ENCODE data around the gene PEPD. TPM values are rescaled to one million over a fixed set of nuclear protein-coding genes. Genes with fewer than 3 reads are reported as not detected.

Gene PEPD
- total and polyA plus RNA-seq, 2 experiments from 2014 or later: 141 to 175 TPM

- Histone ChIP-seq H3K36me3 (replicated peaks; ENCODE audit: insufficient read depth, low read depth) (no peaks in the 10 kb centered on the region), H3K27me3 (peaks cover 7% of the 10 kb centered on the region), H3K9me3 (ENCODE audit: low read depth) (no peaks in the 10 kb centered on the region), H3K27ac (no peak overlapping the region), H3K4me3 (no peak overlapping the region), H3K4me2 (no peak overlapping the region), H3K79me2 (no peaks in the 10 kb centered on the region), H3K4me1 (ENCODE audit: insufficient read depth) (no peaks in the 10 kb centered on the region), H3K9me2 (replicated peaks; ENCODE audit: insufficient read depth) (no peaks in the 10 kb centered on the region), H2AFZ (no peak overlapping the region), H4K20me1 (ENCODE audit: insufficient read depth, poor library complexity, severe bottlenecking) (no peaks in the 10 kb centered on the region)
- DNase-seq (ENCODE audit: low spot score): no peak
- TF ChIP-seq CTCF (IDR thresholded peaks at IDR 0.05; ENCODE audit: poor library complexity) (no peak), EZH2phosphoT487 (IDR thresholded peaks at IDR 0.05; ENCODE audit: low read depth, severe bottlenecking, unreplicated experiment) (no peak), EZH2 (IDR thresholded peaks at IDR 0.05; ENCODE audit: borderline replicate concordance) (no peak)
- 88% methylated on average over 17 of the region's 17 CpGs for WGBS (ENCODE audit: low lambda C conversion rate, missing lambda C conversion rate)
These were observed 32.1 kb upstream of the PEPD start for GRCh38 chr19:33553530-33554310.

GRCh38 chr19:33552928-33553279, 31.3 kb upstream of the PEPD start:
- H3K27me3 ChIP-seq: peaks cover under 1% of the 10 kb centered on the region
- TF ChIP-seq EZH2 (IDR thresholded peaks at IDR 0.05; ENCODE audit: borderline replicate concordance) (no peak), CTCF (IDR thresholded peaks at IDR 0.05; ENCODE audit: poor library complexity) (no peak), EZH2phosphoT487 (IDR thresholded peaks at IDR 0.05; ENCODE audit: low read depth, severe bottlenecking, unreplicated experiment) (no peak)

GRCh38 chr19:33552191-33552927, 30.8 kb upstream of the PEPD start:
- WGBS (ENCODE audit: low lambda C conversion rate, missing lambda C conversion rate): 88% methylated on average over 18 of the region's 18 CpGs
- no peaks in the 10 kb centered on the region for H4K20me1 ChIP-seq (ENCODE audit: insufficient read depth, poor library complexity, severe bottlenecking)

More at GRCh38 chr19:33552928-33553279, 31.3 kb upstream of the PEPD start:
- Histone ChIP-seq H3K4me2 (no peak overlapping the region), H3K27ac (no peak overlapping the region), H4K20me1 (ENCODE audit: insufficient read depth, poor library complexity, severe bottlenecking) (no peaks in the 10 kb centered on the region), H3K36me3 (replicated peaks; ENCODE audit: insufficient read depth, low read depth) (no peaks in the 10 kb centered on the region), H3K4me3 (no peak overlapping the region), H3K79me2 (no peaks in the 10 kb centered on the region), H3K4me1 (ENCODE audit: insufficient read depth) (no peaks in the 10 kb centered on the region), H3K9me3 (ENCODE audit: low read depth) (no peaks in the 10 kb centered on the region), H3K9me2 (replicated peaks; ENCODE audit: insufficient read depth) (no peaks in the 10 kb centered on the region), H2AFZ (no peak overlapping the region)
- WGBS (ENCODE audit: low lambda C conversion rate, missing lambda C conversion rate): 99% methylated on average over 4 of the region's 4 CpGs
- no peak for DNase-seq (ENCODE audit: low spot score)

More at GRCh38 chr19:33552191-33552927, 30.8 kb upstream of the PEPD start:
- Histone ChIP-seq H3K27me3 (no peaks in the 10 kb centered on the region), H3K9me2 (replicated peaks; ENCODE audit: insufficient read depth) (no peaks in the 10 kb centered on the region), H3K27ac (no peak overlapping the region), H3K4me2 (no peak overlapping the region), H3K36me3 (replicated peaks; ENCODE audit: insufficient read depth, low read depth) (no peaks in the 10 kb centered on the region), H3K4me1 (ENCODE audit: insufficient read depth) (no peaks in the 10 kb centered on the region), H3K9me3 (ENCODE audit: low read depth) (no peaks in the 10 kb centered on the region), H3K4me3 (no peak overlapping the region), H2AFZ (no peak overlapping the region), H3K79me2 (no peaks in the 10 kb centered on the region)
- TF ChIP-seq EZH2 (IDR thresholded peaks at IDR 0.05; ENCODE audit: borderline replicate concordance) (no peak), EZH2phosphoT487 (IDR thresholded peaks at IDR 0.05; ENCODE audit: low read depth, severe bottlenecking, unreplicated experiment) (no peak), CTCF (IDR thresholded peaks at IDR 0.05; ENCODE audit: poor library complexity) (no peak)
- no peak for DNase-seq (ENCODE audit: low spot score)

Data from hepatocyte (in vitro differentiated cells).